Right lung (tissue), 5 donors: ENCODE measurements around the gene OR1K1. TPM values are rescaled to one million over a fixed set of nuclear protein-coding genes. Genes with fewer than 3 reads are reported as not detected.
A peak's percentile ranks its signal among the peaks of the same experiment; 100 is the strongest.
"Not testable (repeated sequence)": the region's sequence is repeated elsewhere in the genome, so short reads cannot be mapped to it uniquely, and the experiment has no call there.

ENCODE experiments used
- DNase-seq, 2 donors: peaks; one replicate each; pipeline ENCODE4 v3.0.0-alpha.2; 2013
- polyA plus RNA-seq, 5 donors: library from polyadenylated mRNA; unstranded; fragments of 120-200 nt; gene quantifications; one replicate each; pipeline versions ENCODE4 v1.2.1 to v1.2.3, GENCODE V29; 2013; ENCODE audit warnings: inconsistent platforms in 1 of 5, low replicate concordance in 1 of 5; ENCODE audit not compliant: insufficient read length in 5 of 5, insufficient read depth in 1 of 5

The OR1K1 gene
- polyA plus RNA-seq, 5 donors: not detected

DNA sequence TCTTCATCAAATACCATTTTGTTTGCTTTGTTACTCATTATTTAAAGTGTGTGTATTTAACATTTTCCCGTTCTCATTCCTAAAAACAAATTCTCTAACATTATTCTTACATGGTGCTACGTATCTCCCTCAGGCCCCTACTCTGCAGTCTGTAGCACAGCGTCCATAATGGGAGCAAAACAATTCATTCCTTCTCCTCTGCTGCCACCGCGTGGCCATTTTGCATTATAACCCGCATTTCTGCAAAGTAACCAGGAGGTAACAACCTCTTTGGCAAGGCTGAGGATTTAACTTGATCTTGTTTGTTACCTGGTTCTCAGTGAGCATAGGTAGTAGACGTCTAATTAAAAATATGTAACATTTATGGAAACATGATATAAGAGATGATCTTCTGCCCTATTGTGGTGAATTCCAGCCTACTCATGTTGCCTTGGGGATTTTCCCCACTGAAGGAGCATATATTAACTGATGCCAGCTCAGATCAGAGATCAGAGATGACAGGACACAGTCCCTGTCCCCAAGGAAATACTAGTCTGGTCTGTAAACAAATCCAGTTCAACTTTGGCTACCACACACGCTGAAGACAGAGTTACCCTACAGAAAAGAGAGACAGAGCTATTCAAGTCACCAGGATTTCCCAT, 10.5 kb downstream of the OR1K1 start:
- DNase-seq: peak; percentile 58 to 75

DNA sequence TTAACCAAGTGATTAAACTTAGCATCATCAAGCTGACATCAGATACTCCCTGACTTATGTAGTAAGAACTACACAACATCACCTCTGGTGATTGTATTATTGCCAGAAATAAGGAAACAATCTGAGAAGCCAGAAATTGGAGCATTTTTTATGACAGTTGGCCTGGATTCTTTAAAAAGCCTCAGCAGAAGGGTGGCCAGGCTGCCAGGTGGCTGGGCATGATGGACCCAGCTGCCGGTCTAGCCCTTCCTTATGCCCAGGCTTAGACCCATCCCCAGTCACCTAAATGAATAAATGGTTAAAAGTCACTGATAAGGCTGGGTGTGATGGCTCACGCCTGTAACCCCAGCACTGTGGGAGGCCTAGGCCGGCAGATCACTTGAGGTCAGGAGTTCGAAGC, 12.8 kb downstream of the OR1K1 start:
- no peak for DNase-seq

GRCh38 chr9:122814545-122814944, 14.6 kb downstream of the OR1K1 start:
- DNase-seq: no peak

GRCh38 chr9:122815544-122815943, 15.6 kb downstream of the OR1K1 start:
- DNase-seq: no peak

DNA sequence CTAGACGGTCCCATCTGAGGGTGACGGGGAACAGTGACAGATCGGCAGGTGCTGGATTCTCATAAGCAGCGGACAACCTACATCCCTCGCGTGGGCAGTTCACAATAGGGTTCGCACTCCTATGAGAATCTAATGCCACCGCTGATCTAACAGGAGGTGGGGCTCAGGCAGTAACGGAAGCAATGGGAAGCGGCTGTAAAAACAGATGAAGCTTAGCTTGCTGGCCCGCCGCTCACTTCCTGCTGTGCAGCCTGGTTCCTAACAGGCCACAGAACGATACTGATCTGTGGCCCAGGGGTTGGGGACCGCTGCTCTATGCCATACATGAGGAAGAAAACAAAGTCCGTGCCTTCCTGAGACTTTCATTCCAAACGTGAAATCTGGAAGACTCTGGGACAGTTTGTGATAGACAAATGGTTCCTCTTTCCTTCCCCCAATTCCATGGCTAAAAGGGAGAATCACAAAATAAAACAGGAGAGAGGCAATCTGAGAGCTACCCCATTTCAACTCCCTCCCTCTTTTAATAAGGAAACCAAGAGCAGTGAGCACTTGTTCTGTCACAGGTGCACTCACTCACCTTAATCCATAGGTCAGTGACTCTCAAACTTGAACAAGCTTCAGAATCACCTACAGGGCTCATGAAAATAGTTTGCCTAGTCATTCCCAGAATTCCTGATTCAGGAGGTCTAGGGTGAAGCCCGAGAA, 16.4 kb downstream of the OR1K1 start:
- DNase-seq: no peak

- no peak for DNase-seq
Measured at GRCh38 chr9:122819326-122819725, 19.4 kb downstream of the OR1K1 start.

- no peak for DNase-seq
Measured at GRCh38 chr9:122819791-122820489, 20.0 kb downstream of the OR1K1 start.

DNA sequence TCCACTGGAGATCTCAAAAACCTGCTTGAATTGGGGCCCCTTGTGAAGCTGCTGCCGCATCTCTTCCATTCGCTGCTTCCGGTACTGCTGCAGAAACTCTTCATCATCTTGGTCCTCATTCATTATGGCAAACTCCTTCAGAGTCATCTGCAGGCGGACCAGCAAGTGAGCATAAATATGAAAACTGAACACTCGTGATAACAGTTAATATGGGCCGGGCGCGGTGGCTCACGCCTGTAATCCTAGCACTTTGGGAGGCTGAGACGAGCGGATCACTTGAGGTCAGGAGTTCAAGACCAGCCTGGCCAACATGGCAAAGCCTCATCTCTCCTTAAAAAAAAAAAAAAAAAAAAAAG, 20.5 kb downstream of the OR1K1 start:
- DNase-seq: no peak

DNA sequence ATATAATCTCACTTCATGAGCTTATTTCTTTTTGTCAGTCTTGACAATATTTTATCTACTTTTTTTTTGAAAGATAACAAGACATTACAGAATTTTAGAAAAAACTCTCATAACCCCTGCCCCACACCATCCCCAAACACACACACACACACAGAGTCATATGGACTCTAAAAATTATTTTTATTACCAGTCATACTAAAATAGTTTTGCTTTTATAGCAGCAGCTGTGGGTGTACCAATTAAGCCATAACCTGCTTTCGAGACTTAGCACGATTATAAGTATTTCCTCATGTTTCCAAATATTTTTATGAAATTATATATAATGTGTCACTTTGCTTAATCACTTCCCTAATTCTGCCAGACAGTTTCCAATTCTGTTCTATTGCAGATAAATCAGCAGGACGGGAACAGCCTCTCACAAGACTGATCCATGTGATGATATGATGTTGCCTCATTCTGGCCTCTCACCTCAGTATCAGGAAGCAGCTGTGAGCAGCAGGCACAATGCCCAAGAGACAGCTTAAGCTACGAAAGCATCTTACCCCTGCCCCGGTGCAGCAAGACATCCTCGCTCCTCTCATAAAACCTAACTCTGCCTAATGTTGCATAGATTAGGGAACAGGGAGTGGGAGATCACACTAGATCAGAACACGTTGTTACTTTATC, 21.5 kb downstream of the OR1K1 start:
- DNase-seq: no peak

- DNase-seq: no peak
Measured at GRCh38 chr9:122822056-122822455, 22.1 kb downstream of the OR1K1 start.

- no peak for DNase-seq
Measured at GRCh38 chr9:122822938-122823337, 23.0 kb downstream of the OR1K1 start.

DNA sequence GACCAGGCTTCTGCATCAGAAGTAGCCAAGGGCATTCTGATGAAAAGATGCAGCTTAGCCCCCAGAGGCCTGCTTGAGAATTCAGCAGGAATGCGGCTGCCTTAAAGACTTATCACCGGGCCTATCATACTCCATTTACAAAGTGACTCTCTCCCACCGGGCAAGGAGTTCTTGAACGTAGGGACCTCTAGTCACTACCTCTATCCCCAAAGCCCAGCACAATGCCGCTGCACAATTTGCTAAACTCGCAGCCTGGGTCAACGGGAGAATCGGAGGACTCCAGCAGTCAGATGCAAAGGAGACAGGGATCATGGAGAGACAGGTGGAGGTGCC, 27.8 kb downstream of the OR1K1 start:
- DNase-seq: no peak

DNA sequence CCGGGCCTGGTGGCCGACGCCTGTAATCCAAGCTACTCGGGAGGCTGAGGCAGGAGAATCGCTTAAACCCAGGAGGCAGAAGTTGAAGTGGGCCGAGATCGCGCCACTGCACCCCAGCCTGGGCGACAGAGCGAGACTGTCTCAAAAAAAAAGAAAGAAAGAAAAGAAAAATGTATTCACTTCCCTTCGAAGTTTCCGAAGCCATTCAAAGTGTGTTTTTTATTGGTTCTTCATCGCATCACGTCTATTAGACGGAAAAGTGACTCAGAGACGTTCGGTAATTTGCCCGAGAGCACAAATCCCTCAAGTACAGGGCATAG, 29.0 kb downstream of the OR1K1 start:
- DNase-seq: not testable (repeated sequence)

GRCh38 chr9:122832194-122832593, 32.3 kb downstream of the OR1K1 start:
- no peak for DNase-seq

DNA sequence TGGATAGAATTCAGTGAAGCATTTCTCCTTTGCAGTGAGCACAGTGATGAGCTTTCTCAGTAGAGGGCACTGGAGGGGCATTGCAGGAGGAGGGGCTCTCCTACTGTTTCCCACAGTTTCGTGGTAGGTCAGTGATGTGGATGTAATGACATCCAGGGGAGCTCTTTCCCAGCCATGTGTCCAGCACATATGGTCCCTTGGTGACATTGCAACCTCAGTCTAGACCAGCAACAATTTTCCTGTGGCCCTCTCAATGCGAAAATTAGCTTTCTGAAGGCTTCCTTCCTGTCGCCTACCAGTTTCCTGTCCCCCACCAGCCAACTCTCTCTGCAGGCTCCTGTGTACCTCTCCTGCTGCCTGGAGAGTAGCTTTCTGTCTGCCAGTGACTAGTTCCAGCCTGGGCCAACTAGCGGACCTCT, 35.4 kb downstream of the OR1K1 start:
- DNase-seq: no peak

DNA sequence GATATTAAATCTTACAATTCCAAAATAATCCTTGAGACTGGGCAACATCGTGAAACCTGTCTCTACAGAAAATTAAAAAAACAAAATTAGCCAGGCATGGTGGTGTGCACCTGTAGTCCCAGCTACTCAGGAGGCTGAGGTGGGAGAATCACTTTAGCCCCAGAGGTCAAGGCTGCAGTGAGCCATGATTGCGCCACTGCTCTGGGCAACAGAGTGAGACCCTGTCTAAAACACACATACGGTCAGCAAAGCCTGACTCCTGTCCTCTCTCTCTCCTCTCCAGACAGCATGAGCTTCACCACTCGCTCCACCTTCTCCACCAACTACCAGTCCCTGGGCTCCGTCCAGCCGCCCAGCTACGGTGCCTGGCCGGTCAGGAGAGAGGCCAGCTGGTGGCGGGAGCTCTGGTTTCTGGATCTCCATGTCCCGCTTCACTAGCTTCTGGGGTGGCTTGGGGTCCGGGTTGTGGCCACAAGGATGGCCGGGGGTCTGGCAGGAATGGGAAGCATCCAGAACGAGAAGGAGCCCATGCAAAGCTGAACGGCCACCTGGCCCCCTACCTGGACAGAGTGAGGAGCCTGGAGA, 37.4 kb downstream of the OR1K1 start:
- no peak for DNase-seq

DNA sequence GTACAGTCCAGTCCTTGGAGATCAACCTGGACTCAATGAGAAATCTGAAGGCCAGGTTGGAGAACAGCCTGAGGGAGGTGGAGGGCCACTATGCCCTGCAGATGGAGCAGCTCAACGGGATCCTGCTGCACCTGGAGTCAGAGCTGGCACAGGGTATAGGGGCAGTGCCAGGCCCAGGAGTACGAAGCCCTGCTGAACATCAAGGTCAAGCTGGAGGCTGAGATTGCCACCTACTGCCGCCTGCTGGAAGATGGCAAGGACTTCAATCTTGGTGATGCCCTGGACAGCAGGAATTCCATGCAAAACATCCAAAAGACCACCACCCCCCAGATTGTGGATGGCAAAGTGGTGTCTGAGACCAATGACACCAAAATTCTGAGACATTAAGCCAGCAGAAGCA, 38.5 kb downstream of the OR1K1 start:
- DNase-seq: not testable (repeated sequence)

DNA sequence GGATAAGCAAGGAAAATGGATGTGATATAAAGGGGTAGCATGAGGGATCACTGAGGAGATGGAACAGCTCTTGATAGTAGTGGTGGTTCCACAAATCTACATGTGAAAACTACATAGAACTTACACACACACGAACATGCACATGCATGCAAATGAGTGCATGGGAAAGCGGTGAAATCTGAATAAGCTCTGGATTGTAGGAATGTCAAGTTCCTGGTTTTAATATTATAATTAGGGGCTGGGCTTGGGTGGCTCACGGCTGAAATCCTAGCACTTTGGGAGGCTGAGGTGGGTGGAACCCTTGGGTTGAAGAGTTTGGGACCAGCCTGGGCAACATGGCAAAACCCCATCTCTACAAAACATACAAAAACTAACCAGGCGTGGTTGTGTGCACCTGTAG, 41.6 kb downstream of the OR1K1 start:
- no peak for DNase-seq

- no peak for DNase-seq
Measured at GRCh38 chr9:122844137-122844536, 44.2 kb downstream of the OR1K1 start.

GRCh38 chr9:122845116-122845515, 45.2 kb downstream of the OR1K1 start:
- no peak for DNase-seq

DNA sequence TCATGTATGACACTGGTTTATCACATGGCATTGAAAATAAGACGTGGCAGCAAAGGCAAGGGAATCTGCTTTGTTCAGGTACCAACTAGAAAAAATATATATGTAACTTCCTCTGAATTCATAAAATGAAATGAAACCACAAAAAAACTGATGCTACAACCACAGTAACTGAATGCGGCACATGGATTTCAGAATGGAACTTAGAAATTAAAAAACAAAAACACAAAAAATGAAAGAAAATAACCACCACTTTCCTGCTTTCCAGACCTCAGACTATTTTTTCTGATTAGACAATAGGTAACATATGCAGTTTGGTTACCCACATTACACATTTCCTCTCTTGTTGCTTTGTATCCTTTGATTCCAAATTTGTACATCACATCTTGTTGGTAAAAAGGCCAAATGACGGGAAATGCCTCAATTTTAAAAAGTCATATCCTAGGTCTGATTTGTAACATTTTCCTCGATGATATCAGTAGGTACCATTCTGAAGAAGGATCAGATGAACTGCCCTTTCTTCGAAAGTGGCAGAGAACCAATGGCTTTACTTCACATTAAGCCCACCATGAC, 46.5 kb downstream of the OR1K1 start:
- DNase-seq: no peak

DNA sequence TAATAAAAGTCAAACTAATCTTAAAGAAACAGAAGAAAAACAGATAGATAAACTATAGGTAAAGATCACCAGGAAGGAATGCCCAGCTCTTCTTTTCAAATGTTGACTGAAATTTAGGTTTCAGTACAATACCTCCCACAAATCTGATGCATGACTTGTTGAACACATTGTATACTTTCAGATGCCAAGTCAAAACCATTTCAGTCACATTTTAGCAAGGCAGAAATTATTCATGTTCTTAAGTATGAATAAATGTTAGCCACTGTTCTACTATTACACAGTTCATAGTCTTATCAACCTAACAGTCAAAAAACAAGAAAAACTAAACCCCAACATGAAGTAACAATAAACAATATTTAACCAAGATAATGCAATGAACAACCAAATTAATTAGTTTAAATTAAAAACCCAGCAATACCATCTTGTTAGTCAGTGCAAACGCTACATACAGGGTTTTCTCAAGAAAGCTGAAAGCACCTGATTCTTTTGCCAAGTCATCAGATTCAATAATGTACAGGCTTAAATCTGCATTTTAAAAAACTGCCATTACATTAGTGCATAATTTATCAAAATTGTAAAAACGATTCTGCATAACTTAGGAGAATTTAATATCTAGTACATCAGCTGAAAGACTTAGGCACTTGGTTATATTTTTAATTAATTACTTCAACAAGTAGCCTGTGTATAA, 48.5 kb downstream of the OR1K1 start:
- DNase-seq: no peak
